NCI-H82 treated with DMSO at 0.1 percent for 48 hours (cell line): ENCODE measurements around the gene RALGAPB.

ENCODE experiments used
- DNase-seq: peaks from one replicate; lab custom pipeline; 2025; ENCODE audit not compliant: unreplicated experiment; lab: John Stamatoyannopoulos, UW

The RALGAPB gene

DNA sequence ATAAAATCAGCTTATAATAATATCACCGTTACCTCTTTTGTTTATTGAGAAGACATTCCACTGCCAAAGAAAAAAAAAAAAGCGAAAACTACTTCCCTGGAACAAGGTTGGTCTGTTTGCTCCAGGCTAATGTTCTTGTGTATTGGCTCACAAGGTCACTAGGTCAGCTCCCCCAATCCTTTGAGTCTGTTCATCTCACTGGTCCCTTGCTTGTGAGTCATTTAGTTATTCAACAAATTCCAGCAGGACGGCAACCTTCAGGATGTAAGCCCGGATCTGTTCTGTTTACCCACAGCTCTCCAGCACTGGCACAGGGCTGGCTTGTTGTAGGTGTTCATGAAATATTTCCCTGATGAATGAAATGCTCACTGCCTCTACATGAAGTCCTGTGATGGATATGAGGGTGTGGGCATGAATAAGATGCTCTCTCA is 132.2 kb downstream of the RALGAPB start:
- DNase-seq, result no peak

- no peak for DNase-seq
Measured at GRCh38 chr20:38607351-38607750, 134.7 kb downstream of the RALGAPB start.

GRCh38 chr20:38608188-38608587 is 135.5 kb downstream of the RALGAPB start:
- no peak for DNase-seq

DNA sequence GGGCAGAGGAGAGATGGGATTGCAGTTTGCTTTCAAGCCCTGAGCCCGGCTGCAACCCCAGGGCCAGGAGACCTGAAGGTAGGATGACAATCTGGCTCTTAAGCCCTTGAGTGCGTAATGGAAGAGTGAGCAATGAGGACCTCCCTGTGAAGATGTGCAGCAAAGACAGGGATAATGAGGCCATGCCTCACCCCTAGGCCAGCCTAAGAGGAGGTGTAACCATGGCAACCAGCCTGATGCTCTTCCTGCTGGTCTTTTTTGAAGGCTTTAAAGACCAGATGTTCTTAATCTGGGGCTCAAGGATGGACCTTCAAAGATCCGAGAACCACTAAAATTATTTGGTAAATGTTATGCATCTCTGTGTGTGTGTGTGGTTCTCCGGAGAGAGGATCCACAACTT is 137.2 kb downstream of the RALGAPB start:
- no peak for DNase-seq

DNA sequence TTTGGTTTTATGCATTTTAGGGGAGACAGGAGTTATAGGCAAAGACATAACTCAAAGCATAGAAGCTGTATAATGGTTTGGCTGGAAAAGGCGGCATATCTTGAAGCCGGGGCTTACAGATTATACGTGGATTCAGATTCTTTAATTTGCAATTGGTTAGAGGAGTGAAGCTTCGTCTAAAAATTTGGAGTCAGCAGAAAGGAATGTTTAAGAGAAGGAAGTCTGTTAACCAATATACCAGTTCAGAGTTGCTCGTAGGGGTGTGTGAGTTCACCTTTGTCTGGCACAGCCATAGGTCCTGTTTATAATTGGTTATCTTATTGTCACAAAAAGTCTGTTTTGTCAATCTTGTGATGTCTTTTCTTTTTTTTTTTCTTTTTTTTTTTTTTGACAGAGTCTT is 137.9 kb downstream of the RALGAPB start:
- no peak for DNase-seq

DNA sequence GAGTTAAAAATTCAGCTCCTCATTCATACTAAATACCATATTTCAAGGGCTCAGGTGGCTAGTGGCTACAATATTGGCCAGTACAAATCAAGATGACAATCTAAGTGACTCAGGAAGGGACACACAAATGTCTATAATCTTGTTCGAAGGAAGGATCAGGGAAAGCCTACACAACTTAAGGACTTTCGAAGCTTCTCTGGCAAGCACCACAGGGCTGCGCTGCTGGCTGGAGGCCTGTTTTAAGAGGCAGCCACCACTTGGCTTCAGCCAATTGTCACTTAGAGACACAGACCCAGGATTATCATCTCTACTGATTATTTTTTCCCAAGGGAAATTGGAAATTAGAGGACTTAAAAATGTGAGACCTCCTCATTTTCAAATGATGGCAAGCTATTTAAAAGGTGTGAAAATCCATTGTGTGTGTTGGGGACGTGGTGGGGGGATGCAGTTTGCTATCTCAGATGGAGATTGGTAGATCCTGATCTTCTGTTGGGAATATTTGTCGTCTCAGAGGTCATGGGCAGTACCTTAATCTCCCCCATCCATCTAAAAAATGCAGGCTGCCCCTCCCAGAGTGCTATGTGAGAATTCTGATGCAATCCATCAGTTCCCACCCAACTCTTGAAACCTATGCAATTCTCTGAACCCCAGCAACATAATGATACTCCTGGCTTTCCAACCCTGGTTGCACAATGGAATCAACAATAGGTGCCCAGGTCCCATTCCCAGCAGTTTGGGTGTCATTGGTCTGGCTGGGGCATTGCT is 140.3 kb downstream of the RALGAPB start:
- no peak for DNase-seq

- DNase-seq, result no peak
Measured at GRCh38 chr20:38615283-38615682, 142.6 kb downstream of the RALGAPB start.

DNA sequence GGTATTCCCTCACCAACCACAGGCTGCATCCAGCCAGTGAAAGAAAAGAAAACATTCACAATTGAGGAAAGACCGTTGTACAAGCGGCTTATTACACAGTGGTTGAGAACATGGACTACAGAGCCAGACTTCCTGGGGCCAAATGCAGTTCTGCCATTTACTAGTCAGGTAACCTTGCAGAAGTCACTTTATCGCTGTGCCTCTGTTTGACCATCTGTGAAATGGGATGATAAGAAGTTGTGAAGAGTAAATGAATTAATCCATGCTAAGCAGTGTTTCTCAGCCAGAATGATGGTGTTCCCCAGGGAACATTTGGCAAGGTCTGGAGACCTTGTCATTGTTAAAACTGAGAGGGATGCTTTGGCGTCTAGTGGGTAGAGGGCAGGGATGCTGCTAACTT is 143.8 kb downstream of the RALGAPB start:
- DNase-seq, result no peak

DNA sequence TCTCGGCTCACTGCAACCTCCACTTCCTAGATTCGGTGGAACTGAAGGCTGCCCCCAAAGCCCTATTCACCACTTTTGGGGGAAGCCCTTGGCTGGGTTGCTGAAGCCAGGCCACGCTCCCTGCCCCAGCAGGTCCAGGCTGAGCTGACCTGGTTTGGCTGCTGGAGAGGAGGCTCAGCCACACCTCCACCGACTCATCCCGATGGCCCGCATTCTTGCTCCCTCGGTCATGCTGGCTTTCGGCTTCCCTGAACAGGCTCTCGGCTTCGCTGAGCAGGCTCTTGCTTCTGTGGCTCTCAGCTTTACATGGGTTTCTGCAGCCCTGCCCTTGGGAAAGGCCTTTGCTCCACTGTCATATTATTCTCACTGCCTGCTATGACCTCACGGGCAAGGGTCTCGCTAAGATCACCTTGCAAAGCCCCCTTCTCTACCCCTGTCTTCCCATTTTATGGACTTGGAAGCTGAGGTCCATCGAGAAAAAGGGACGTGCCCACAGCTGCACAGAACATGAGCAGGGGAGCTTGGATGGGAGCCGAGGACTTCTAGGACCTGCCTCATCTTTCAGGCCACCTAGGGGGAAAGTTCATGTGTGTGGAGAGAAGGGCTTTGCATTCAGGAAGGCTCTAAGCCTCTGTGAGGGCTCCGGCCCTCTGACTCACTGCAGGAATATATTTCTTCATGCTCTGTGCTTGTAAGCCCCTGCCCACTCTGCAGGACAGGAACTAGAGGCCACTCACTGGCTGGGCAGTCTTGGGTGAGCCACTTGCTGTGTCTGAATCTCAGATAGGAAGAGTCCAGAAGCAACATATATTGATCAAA is 144.6 kb downstream of the RALGAPB start:
- DNase-seq, result no peak

GRCh38 chr20:38617830-38618196 is 145.2 kb downstream of the RALGAPB start:
- no peak for DNase-seq

DNA sequence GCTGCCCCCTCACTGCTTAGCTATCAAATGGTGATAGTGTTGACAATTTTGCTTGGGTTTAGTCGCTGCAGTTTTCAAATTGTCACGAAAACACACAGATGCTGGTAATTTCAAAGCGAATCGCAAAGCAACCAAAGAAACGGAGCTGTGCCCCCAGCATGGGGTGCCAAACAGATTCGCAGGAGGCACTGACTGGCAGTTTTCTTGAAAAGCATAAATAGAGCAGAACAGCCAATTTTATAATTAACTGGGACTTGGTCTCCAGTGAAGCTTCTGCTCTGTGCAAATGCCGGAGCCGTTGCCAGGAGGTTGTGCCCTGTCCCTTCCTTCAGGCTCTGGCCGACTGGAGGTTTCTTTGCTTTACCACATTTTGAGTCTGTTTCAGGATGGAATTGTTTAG is 147.8 kb downstream of the RALGAPB start:
- DNase-seq, result no peak

DNA sequence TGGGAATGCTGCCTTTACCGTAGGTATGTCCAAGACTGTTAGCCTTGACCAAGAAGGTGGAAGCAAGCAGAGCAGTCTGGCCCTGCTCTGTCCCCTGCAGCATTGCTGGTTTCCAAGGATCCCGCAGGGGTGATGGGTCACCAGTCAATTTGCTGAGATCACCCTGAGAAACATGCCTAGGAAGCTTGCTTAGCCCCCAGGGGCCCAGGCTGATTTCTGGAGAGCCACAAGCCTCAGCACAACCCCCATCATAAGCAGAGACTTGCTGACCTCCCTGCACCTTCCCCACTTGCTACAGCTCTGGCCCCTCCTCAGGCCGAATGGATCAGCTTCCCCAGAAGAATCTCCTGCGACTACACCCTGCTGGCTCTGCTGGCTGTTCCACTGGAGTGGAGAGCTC is 150.4 kb downstream of the RALGAPB start:
- no peak for DNase-seq

DNA sequence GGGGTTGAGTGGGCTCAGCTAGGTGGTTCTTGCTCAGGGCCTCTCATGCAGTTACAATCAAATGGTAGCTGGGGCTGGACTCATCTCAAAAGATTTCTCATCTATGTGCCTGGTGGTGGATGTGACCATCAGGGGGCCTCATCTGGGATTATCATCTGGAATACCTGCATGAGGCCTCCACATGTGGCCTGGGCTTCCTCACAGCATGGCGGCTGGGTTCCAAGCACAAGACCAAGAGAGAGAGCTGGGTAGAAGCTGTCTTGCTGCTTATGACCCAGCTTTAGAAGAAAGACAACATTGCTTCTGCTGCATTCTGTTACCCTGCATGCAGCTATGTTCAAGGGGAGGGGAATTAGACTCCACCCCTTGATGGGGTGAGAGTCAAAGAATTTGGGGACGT is 151.4 kb downstream of the RALGAPB start:
- DNase-seq, result no peak

DNA sequence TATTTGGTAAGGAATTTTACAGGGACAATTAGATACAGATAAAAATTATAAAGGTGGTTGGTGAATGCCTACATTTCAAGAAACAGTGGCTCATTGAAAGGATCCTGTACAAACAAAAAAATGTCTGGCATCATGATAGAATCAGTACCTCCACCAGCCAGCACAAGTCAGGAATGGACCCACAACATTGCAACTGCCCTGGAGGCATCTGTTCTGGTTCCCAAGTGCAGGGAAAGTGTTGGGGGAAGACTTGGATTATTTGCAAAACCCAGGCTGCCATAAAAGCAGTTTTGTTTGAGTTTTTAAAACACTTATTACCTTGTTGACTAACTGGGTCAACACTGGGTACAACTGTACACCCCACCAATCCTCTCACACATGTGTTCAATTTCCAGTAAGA is 153.3 kb downstream of the RALGAPB start:
- DNase-seq, result no peak

DNA sequence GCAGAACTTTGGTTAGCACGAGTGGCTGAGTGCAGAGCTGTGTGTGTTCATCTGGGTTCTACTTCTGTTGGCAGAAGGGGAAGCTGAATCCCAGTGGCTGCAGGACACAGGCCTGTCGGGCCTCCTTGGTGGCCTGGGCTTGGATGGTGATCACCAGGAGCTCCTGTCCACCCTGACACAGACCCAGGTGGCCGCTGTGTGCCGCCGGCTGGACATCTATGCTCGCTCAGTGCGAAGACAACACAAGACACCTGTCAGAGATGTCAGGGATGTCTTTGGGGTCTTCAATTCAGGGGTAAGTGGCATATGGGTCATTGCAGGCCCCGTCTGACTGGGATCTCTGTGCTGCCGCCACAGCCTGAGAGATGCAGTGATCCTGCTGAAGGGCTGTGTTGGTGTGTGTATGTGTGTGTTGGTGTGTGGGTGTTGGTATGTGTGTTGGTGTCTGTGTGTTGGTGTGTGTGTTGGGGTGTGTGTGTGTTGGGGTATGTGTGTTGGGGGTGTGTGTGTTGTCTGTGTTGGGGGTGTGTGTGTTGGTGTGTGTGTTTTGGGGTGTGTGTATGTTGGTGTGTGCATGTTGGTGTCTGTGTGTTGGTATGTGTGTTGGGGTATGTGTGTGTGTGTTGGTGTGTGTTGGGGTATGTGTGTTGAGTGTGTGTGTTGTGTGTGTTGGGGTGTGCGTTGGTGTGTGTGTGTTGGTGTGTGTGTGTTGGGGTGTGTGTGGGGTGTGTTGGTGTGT is 154.4 kb downstream of the RALGAPB start:
- no peak for DNase-seq
